GM12878 (cell line): ENCODE data around the gene ATXN1. TPM values are rescaled to one million over a fixed set of nuclear protein-coding genes. Genes with fewer than 3 reads are reported as not detected.

Experiments used
- CBX3 ChIP-seq: fragments of 200-600 bp; sonication (generic); IDR thresholded peaks from 2 replicates; pipeline ENCODE4 v1.6.1; 2016; ENCODE audit warnings: low read depth, borderline replicate concordance
- CHD4 ChIP-seq: fragments of 200-600 bp; sonication (generic); IDR thresholded peaks from 2 replicates; pipeline ENCODE4 v1.6.1; 2016; ENCODE audit warnings: mild to moderate bottlenecking
- FOXM1 ChIP-seq: IDR thresholded peaks from 2 replicates; pipeline ENCODE4 v1.6.1; 2012; ENCODE audit warnings: low read depth, mild to moderate bottlenecking, inconsistent platforms, low read length, moderate library complexity
- IKZF2 ChIP-seq, 2 experiments: fragments of 450-650 bp; IDR thresholded peaks; 2 replicates each; pipeline ENCODE4 v1.6.1; 2017; ENCODE audit warnings: mild to moderate bottlenecking in 2 of 2, moderate library complexity in 2 of 2
- NFYA ChIP-seq: IDR thresholded peaks from 2 replicates; pipeline ENCODE4 v1.6.1; 2011; ENCODE audit warnings: low read depth, mild to moderate bottlenecking, low read length, improper control_type of control experiment, borderline replicate concordance
- NFYB ChIP-seq: IDR thresholded peaks from 2 replicates; pipeline ENCODE4 v1.6.1; 2011; ENCODE audit warnings: low read depth, mild to moderate bottlenecking, low read length, improper control_type of control experiment, moderate library complexity; ENCODE audit not compliant: insufficient read depth
- SMARCA5 ChIP-seq: fragments of 450-650 bp; IDR thresholded peaks from 2 replicates; pipeline ENCODE4 v1.6.1; 2017; ENCODE audit warnings: mild to moderate bottlenecking
- STAT1 ChIP-seq: fragments of 450-650 bp; conservative IDR thresholded peaks from 2 replicates; pipeline ENCODE4 v1.6.1; 2014; ENCODE audit warnings: antibody characterized with exemption, mild to moderate bottlenecking
- polyA plus RNA-seq, 11 experiments: library from polyadenylated mRNA; depleted of rRNA in 4 of 11; unstranded in 6 of 11; stranded (reverse) in 5 of 11; fragments of >200 nt; fragmentation: Nextera tagmentation in 4 of 11; fragmentation: Illumina TruSeq in 1 of 11; extraction: Ambion mirVana in 4 of 11; extraction: Trizol in 1 of 11; gene quantifications; 1 replicate in 1 of 11; 2 replicates in 10 of 11; pipeline versions ENCODE4 v1.2.1 to v1.2.3, GENCODE V29; 2011 to 2016; ENCODE audit warnings: inconsistent platforms in 2 of 11, missing spikeins in 2 of 11, low read depth in 1 of 11
- total RNA-seq, 4 experiments: library from RNA; depleted of rRNA in 3 of 4; stranded (reverse); fragments of >200 nt in 3 of 4; fragmentation: Illumina TruSeq in 1 of 4; extraction: Trizol in 1 of 4; gene quantifications; 2 replicates each; pipeline versions ENCODE4 v1.2.1 to v1.2.3, GENCODE V29; 2013 to 2021
- TF ChIP-seq, protein P1 (sequence below): fragments of 450-650 bp; conservative IDR thresholded peaks from 2 replicates; pipeline ENCODE4 v1.6.1; 2017; ENCODE audit warnings: mild to moderate bottlenecking, moderate library complexity
- TF ChIP-seq, protein P2 (sequence below): fragments of 450-650 bp; IDR thresholded peaks from 2 replicates; pipeline ENCODE4 v1.6.1; 2018; ENCODE audit warnings: borderline replicate concordance, mild to moderate bottlenecking; ENCODE audit not compliant: partially characterized antibody

ATXN1 gene
- total and polyA plus RNA-seq, 10 of the 15 experiments (the other 5 are each of a cell fraction or from before 2014, with no cell fraction given), result 12.2 to 51.2 (median 20.5) TPM

DNA sequence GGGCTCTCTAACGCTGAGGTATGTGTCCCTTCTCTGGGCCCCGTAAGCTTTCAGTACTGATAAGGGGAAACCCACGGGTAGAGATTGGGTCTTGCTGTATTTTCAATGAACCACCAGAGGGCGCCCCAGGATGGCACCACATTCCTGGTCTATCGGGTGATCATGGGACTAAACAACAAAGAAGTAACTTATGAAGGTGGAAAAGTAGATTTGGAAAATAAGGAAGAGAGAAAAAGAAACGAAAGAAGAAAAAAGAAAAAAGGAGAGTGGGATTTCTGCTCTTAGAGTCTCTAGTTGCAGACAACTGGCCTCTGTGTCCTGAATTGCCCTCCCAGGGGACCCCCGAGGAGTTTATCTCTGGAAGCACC lies 429.1 kb downstream of the ATXN1 start (continued):
- peak; percentile 47; the same call in 1 of the 2 replicates for TF ChIP-seq FOXM1
- TF ChIP-seq CBX3, result no peak
- TF ChIP-seq, protein P1, sequence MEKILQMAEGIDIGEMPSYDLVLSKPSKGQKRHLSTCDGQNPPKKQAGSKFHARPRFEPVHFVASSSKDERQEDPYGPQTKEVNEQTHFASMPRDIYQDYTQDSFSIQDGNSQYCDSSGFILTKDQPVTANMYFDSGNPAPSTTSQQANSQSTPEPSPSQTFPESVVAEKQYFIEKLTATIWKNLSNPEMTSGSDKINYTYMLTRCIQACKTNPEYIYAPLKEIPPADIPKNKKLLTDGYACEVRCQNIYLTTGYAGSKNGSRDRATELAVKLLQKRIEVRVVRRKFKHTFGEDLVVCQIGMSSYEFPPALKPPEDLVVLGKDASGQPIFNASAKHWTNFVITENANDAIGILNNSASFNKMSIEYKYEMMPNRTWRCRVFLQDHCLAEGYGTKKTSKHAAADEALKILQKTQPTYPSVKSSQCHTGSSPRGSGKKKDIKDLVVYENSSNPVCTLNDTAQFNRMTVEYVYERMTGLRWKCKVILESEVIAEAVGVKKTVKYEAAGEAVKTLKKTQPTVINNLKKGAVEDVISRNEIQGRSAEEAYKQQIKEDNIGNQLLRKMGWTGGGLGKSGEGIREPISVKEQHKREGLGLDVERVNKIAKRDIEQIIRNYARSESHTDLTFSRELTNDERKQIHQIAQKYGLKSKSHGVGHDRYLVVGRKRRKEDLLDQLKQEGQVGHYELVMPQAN, result no peak
- TF ChIP-seq STAT1, result peak; percentile 74; the same call in 1 of the 2 replicates
- TF ChIP-seq, protein P2, sequence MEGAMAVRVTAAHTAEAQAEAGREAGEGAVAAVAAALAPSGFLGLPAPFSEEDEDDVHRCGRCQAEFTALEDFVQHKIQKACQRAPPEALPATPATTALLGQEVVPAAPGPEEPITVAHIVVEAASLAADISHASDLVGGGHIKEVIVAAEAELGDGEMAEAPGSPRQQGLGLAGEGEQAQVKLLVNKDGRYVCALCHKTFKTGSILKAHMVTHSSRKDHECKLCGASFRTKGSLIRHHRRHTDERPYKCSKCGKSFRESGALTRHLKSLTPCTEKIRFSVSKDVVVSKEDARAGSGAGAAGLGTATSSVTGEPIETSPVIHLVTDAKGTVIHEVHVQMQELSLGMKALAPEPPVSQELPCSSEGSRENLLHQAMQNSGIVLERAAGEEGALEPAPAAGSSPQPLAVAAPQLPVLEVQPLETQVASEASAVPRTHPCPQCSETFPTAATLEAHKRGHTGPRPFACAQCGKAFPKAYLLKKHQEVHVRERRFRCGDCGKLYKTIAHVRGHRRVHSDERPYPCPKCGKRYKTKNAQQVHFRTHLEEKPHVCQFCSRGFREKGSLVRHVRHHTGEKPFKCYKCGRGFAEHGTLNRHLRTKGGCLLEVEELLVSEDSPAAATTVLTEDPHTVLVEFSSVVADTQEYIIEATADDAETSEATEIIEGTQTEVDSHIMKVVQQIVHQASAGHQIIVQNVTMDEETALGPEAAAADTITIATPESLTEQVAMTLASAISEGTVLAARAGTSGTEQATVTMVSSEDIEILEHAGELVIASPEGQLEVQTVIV, result no peak
- no peak for TF ChIP-seq NFYA
- TF ChIP-seq IKZF2 (IDR thresholded peaks at IDR 0.05), result peak; percentile 52 to 54; a peak in 3 of 4 replicates
- TF ChIP-seq CHD4, result no peak
- TF ChIP-seq SMARCA5, result no peak
- TF ChIP-seq NFYB, result no peak
